Liver (tissue), 3 donors: ENCODE results near the gene NACA.

ENCODE experiments used
- CTCF ChIP-seq: fragments of 150-350 bp; IDR thresholded peaks from 2 replicates; pipeline ENCODE4 v1.5.1; 2017; ENCODE audit warnings: improper control_type of control experiment, low read depth, low read length; ENCODE audit not compliant: missing input control
- GABPA ChIP-seq, 2 donors: IDR thresholded peaks in 1 of 2; conservative IDR thresholded peaks in 1 of 2; 2 replicates each; pipeline ENCODE4 v1.6.1; 2016; ENCODE audit warnings: antibody characterized with exemption in 2 of 2, mild to moderate bottlenecking in 1 of 2, moderate library complexity in 1 of 2
- MAX ChIP-seq: IDR thresholded peaks from 2 replicates; pipeline ENCODE4 v1.6.1; 2016; ENCODE audit warnings: antibody characterized with exemption
- RAD21 ChIP-seq, 2 donors: IDR thresholded peaks; 2 replicates each; pipeline ENCODE4 v1.6.1; 2016; ENCODE audit warnings: antibody characterized with exemption in 2 of 2, mild to moderate bottlenecking in 2 of 2
- SP1 ChIP-seq: IDR thresholded peaks from 2 replicates; pipeline ENCODE4 v1.6.1; 2018; ENCODE audit warnings: antibody characterized with exemption, mild to moderate bottlenecking
- YY1 ChIP-seq: IDR thresholded peaks from 2 replicates; pipeline ENCODE4 v1.6.1; 2016; ENCODE audit warnings: antibody characterized with exemption, mild to moderate bottlenecking
- donor health status: healthy.
- donor health status: healthy.

GRCh38 chr12:56709759-56710376 is 15.2 kb downstream of the NACA start:
- TF ChIP-seq CTCF, result no peak
- no peak for TF ChIP-seq RAD21 (IDR thresholded peaks at IDR 0.05)
- no peak for TF ChIP-seq GABPA (IDR thresholded peaks at IDR 0.05 in 1 of 2, conservative IDR thresholded peaks at IDR 0.05 in 1 of 2)
- TF ChIP-seq SP1, result no peak
- no peak for TF ChIP-seq YY1
- no peak for TF ChIP-seq MAX
